Fibroblast of villous mesenchyme (primary cell): ENCODE data around the gene CHAF1B. TPM values are rescaled to one million over a fixed set of nuclear protein-coding genes. Genes with fewer than 3 reads are reported as not detected.

ENCODE experiments used
- DNase-seq: peaks from one replicate; pipeline ENCODE4 v3.0.0-alpha.2; 2010; ENCODE audit warnings: low read depth
- H3K4me3 ChIP-seq: 2 replicates; pipeline ENCODE4 v1.5.1; 2011; ENCODE audit warnings: low read depth, mild to moderate bottlenecking, low read length
- total RNA-seq: library from RNA; depleted of rRNA; stranded (reverse); fragments of >200 nt; gene quantifications from 2 replicates; pipeline ENCODE4 v1.2.3, GENCODE V29; 2012
- TF ChIP-seq, protein P1 (sequence below): IDR thresholded peaks from 2 replicates; pipeline ENCODE4 v1.5.1; 2012; ENCODE audit warnings: low read depth, mild to moderate bottlenecking, low read length; ENCODE audit not compliant: insufficient read depth

The CHAF1B gene
- total RNA-seq, 1 donor, result 3.5 TPM

DNA sequence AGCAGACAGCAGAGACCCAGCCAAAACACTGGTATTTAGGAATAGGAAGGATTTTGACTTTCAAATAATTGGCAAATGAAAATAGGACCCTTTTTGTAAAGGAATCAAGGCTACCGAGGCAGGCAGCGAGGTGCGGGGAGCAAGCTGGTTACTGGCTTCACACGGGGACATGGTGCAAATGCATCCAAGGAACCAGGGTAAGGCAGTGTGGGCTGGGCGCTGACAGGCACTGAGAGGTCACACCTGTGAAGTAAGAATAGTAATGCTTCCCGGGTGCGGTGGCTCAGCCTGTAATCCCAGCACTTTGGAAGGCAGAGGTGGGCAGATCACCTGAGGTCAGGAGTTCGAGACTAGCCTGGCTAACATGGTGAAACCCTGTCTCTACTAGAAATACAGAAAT lies 15.5 kb downstream of the CHAF1B start:
- TF ChIP-seq, protein P1, sequence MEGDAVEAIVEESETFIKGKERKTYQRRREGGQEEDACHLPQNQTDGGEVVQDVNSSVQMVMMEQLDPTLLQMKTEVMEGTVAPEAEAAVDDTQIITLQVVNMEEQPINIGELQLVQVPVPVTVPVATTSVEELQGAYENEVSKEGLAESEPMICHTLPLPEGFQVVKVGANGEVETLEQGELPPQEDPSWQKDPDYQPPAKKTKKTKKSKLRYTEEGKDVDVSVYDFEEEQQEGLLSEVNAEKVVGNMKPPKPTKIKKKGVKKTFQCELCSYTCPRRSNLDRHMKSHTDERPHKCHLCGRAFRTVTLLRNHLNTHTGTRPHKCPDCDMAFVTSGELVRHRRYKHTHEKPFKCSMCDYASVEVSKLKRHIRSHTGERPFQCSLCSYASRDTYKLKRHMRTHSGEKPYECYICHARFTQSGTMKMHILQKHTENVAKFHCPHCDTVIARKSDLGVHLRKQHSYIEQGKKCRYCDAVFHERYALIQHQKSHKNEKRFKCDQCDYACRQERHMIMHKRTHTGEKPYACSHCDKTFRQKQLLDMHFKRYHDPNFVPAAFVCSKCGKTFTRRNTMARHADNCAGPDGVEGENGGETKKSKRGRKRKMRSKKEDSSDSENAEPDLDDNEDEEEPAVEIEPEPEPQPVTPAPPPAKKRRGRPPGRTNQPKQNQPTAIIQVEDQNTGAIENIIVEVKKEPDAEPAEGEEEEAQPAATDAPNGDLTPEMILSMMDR, result no peak
- no peak for DNase-seq
- no peak overlapping the region for H3K4me3 ChIP-seq

GRCh38 chr21:36402339-36402738 lies 17.1 kb downstream of the CHAF1B start:
- TF ChIP-seq, protein P1, result no peak
- no peak overlapping the region for H3K4me3 ChIP-seq
- DNase-seq, result no peak

GRCh38 chr21:36403713-36404112 lies 18.5 kb downstream of the CHAF1B start:
- no peak overlapping the region for H3K4me3 ChIP-seq
- DNase-seq, result no peak
- TF ChIP-seq, protein P1, result no peak

GRCh38 chr21:36408568-36408967 lies 23.4 kb downstream of the CHAF1B start:
- TF ChIP-seq, protein P1, result no peak
- no peak for DNase-seq
- H3K4me3 ChIP-seq, result no peak overlapping the region

- no peak for DNase-seq
- no peak overlapping the region for H3K4me3 ChIP-seq
- TF ChIP-seq, protein P1, result no peak
Measured at GRCh38 chr21:36411301-36411700, 26.1 kb downstream of the CHAF1B start.

GRCh38 chr21:36412916-36413315 lies 27.7 kb downstream of the CHAF1B start:
- DNase-seq, result no peak
- no peak overlapping the region for H3K4me3 ChIP-seq
- TF ChIP-seq, protein P1, result no peak

- no peak overlapping the region for H3K4me3 ChIP-seq
- TF ChIP-seq, protein P1, result no peak
Measured at GRCh38 chr21:36415375-36415774, 30.2 kb downstream of the CHAF1B start.

More at GRCh38 chr21:36415375-36415774, 30.2 kb downstream of the CHAF1B start:
- no peak for DNase-seq
